HG02840 (cell line): ENCODE data around the gene EPN3.

Experiments
- ATAC-seq: cut with Tn5 transposase; IDR thresholded peaks from one replicate; pipeline ENCODE4 v1.9.1; 2021; ENCODE audit warnings: mild to moderate bottlenecking, moderate library complexity, moderate number of reproducible peaks; ENCODE audit not compliant: unreplicated experiment, low FRiP score

EPN3 gene

DNA sequence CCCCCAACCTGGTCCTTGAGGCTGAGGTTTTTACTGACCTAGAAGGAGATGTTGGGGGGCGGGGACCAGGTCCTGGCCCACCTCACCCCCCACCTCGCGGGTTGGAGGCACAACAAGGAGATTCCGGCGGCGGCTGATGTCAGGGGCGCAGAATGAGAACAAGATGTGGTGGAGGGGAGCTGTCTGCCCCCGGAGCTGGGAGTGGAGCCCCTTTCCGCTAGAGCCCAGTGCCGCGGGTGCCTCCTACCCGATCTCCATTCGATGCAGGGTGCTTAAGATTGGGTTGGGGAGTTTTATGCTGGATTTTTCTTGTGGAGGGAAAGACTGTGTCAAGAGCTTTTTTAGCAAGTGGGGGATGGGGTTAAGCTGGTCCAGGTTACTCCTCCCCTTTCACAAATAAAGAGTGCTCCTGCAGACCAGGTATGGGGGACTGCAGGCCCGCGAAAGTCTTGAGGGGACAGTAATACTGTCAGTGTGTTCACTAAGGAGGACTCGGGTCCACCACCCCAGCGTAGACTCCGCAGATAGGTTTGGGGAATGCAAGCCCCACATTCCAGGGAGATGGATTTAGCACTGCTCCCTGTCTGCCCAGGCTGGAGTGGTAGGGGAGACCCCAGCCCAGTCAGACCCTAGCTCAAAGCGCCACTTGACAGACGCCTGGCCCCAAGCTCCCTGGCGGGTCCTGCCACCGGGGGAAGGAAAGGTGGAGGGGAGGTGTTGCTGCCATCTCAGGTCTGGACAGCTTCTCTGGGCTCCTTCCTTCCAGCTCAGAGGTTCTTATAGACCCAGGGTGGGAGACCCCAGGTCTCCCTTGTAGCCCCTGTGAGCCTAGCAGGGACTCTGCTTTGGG lies 29.9 kb downstream of the EPN3 start:
- ATAC-seq, result no peak

DNA sequence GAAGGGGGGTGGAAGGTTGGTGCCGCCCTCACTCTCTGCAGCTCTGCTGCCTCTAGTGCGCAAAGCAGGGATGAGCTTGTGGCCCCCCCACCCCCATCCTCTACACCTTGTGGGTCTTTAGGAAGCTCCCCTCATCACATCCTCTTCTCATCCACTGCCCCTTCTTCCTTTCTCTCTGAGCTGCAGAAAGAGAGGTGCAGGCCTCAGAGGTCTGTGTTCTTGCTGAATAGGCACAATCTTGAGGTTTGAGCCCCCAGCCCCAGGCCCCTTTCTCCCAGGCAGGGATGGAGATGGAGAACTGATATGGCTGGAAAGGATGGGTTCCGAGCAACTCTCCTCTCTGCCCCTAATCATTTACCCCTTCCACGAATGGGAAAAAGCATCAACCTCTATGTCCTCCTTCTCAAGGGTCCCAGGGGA lies 30.6 kb downstream of the EPN3 start:
- ATAC-seq, result no peak

DNA sequence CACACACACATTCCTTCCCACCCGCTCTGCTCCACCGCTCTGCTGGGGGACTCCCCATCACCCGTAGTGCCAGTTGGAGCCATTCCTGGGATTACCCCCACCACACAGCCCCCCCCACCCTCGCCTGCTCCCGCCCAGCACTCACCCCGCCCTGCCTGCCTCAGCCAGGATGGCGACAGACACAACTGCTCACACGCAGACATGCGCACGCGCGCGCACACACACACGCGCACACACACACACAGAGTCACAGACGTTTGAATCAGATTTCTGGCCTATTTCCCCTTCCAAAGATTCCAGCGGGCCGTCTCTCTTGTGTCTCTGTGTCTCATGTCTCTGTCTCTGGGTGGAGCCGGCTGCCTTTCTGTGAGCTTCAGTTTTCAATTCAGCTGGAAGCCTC lies 32.4 kb downstream of the EPN3 start:
- no peak for ATAC-seq

DNA sequence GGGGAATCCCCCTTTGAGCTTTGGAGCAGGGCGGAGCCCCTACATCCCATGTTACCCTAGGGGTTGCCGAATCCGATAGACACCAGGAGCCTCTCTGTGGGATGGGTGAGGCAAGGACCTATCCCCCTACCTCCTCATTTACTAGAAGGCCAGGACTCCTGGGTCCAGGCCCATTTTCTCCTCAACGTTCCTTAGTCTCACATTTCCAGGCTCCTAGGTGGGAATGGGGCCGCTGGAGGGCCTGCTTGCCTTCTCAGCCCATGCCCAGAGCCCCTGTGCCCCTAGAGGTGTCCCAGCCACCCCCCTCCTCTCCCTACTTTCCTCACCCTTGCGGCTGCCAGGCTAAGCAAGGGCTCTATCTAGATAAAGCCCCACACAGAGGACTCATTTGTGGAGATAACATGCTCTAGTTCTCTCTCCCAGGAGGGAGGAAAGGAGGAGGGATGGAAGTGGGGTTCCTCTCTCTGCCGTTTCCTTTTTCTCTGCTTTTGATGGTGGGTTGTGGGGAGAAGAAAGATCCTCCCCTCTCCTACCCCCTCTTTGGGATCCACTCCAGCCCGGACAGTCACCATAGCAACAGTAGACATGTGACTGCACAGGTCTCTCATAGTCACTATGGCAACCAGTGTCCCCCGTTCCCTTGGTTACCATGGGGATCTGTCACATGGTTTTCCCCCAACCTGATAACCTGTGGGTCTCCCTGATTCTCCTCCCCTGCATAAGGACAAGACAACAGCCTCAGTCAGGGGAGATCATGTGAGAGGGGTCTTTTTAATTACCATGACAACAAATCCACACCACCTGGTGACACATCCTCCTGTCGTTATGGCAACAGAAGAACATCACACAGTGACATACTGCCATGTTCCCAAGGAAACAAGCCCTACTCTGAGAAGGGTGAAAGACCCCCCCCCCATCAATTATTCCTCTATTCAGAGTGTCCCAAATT lies 33.1 kb downstream of the EPN3 start:
- ATAC-seq, result no peak

DNA sequence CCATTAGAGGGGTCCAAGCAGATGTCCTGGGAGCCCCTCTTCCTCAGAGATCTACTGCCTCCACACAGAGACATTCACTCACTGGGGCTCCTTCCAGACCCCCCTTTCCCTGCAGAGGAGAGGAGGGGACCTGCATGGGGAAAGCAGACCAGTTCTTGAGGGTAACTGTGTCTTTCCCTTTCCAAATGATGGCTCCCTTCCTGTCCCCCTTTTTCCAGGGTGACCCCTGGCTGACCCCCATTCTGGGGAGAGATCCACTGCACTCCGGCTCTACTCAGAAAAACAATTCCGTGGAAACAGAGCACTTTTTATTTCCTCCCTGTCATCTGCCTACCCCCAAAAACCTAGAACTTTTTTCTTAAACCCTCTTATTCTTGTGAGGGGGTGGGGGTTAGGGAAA lies 34.4 kb downstream of the EPN3 start:
- no peak for ATAC-seq

GRCh38 chr17:50568659-50569058 lies 36.1 kb downstream of the EPN3 start:
- no peak for ATAC-seq

- ATAC-seq, result no peak
Measured at GRCh38 chr17:50569592-50569991, 37.1 kb downstream of the EPN3 start.

DNA sequence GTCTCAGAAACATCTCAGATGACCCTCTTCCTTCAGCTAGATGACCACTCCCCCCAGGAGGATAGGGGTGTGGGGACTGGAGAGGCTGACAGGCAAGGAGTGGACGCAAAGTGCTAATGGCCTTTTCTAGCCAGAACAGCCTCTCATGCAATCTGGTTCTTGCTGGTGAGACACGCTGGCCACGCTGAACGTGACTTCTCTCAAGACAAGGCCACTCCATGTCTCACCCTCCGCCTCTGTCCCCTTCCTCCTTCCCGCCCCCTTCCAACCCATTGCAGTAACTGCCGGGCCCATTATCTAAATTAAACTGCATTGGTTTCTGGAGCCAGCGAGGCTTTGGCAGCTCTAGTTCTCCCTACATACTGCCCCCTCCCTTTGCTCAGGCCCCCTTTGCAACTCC lies 37.5 kb downstream of the EPN3 start:
- no peak for ATAC-seq

- ATAC-seq, result no peak
Measured at GRCh38 chr17:50570528-50570927, 38.0 kb downstream of the EPN3 start.

GRCh38 chr17:50571681-50572080 lies 39.1 kb downstream of the EPN3 start:
- no peak for ATAC-seq

DNA sequence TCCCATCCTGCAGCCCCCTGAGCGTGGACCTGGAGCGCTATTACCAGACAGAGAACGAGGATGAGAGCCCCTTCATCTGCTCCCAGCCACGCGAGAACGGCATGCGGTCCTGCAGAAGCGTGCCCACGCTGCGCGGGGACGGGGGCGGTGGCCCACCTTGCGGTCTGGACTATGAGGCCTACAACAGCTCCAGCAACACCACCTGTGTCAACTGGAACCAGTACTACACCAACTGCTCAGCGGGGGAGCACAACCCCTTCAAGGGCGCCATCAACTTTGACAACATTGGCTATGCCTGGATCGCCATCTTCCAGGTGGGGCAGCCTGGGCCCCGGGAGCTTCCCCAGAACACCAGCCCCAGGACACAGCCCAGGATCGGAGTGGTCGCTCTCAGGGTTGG lies 40.0 kb downstream of the EPN3 start:
- no peak for ATAC-seq

GRCh38 chr17:50573866-50574611 lies 41.5 kb downstream of the EPN3 start:
- no peak for ATAC-seq

DNA sequence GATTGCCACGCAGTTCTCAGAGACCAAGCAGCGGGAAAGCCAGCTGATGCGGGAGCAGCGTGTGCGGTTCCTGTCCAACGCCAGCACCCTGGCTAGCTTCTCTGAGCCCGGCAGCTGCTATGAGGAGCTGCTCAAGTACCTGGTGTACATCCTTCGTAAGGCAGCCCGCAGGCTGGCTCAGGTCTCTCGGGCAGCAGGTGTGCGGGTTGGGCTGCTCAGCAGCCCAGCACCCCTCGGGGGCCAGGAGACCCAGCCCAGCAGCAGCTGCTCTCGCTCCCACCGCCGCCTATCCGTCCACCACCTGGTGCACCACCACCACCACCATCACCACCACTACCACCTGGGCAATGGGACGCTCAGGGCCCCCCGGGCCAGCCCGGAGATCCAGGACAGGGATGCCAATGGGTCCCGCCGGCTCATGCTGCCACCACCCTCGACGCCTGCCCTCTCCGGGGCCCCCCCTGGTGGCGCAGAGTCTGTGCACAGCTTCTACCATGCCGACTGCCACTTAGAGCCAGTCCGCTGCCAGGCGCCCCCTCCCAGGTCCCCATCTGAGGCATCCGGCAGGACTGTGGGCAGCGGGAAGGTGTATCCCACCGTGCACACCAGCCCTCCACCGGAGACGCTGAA lies 43.2 kb downstream of the EPN3 start:
- no peak for ATAC-seq

- no peak for ATAC-seq
Measured at GRCh38 chr17:50576864-50577263, 44.3 kb downstream of the EPN3 start.

GRCh38 chr17:50577451-50577954 lies 45.0 kb downstream of the EPN3 start:
- ATAC-seq, result no peak

DNA sequence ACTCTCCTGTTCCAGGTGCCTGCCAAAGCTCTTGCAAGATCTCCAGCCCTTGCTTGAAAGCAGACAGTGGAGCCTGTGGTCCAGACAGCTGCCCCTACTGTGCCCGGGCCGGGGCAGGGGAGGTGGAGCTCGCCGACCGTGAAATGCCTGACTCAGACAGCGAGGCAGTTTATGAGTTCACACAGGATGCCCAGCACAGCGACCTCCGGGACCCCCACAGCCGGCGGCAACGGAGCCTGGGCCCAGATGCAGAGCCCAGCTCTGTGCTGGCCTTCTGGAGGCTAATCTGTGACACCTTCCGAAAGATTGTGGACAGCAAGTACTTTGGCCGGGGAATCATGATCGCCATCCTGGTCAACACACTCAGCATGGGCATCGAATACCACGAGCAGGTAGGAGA lies 45.6 kb downstream of the EPN3 start:
- ATAC-seq, result no peak

DNA sequence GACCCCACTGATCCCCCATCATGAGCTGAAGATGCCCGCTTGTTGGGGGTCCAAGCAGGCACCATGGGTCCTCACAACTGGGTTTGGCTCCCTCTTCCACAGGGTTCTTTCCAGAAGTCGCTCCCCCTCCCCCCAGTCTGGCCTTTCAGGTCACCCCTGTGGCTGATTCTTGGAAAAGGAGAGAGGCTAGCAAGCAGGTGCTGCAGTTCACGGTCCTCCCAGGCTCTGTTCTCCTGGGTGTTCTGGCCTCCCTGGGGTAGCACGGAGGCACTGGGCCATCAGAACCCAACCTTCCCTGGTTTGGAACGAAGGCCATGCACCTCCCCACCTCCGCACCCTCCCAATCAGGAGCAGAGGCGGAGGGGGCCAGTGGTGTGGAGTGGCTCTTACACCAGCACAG lies 46.9 kb downstream of the EPN3 start:
- ATAC-seq, result no peak

DNA sequence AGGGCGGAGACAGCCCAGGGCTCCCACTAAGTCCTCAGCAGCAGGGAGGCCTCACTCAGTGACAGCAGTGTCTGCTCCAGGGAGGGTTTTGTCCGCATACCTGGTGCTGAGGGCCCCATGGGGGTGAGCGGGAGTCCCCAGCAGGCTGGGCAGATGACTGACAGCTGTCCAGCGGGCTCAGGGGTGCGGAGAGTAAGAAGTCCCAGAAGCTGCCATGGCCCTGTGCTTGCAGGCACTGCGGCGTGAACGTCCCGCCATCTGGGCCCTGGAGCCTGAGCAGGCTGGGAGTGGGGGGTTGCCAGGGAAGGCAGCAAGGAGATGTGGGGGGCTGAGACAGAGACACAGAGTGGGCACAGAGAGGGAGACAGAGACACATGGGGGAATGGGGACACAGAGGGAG lies 48.1 kb downstream of the EPN3 start:
- no peak for ATAC-seq

- no peak for ATAC-seq
Measured at GRCh38 chr17:50581316-50581715, 48.8 kb downstream of the EPN3 start.

- no peak for ATAC-seq
Measured at GRCh38 chr17:50582741-50583140, 50.2 kb downstream of the EPN3 start.
